Measurements from ENCODE around the gene KCNJ6. TPM values are rescaled to one million over a fixed set of nuclear protein-coding genes. Genes with fewer than 3 reads are reported as not detected.

KCNJ6 gene
- total RNA-seq, 2 experiments from 2014 or later: not detected

GRCh38 chr21:37626320-37626719 is 289.9 kb downstream of the KCNJ6 start:
- POLR2A ChIA-PET: no interaction called here
- peaks cover under 1% of the 10 kb centered on the region for H3K4me1 Mint-ChIP-seq (ENCODE audit: low read depth)

GRCh38 chr21:37623689-37624088 is 292.6 kb downstream of the KCNJ6 start:
- no peak for DNase-seq
- Mint-ChIP-seq H3K4me3 (no peak overlapping the region), H3K4me1 (ENCODE audit: low read depth) (no peaks in the 10 kb centered on the region), H3K9me3 (no peaks in the 10 kb centered on the region), H3K36me3 (no peaks in the 10 kb centered on the region), H3K27ac (no peak overlapping the region), H3K27me3 (peaks cover 18% of the 10 kb centered on the region)
- CTCF ChIA-PET: no interaction called here
- POLR2A ChIA-PET: no interaction called here
- intact Hi-C loops (cut with micrococcal nuclease): no loop called here

More at GRCh38 chr21:37626320-37626719, 289.9 kb downstream of the KCNJ6 start:
- no peak overlapping the region for H3K4me3 Mint-ChIP-seq
- H3K9me3 Mint-ChIP-seq: no peaks in the 10 kb centered on the region
- H3K36me3 Mint-ChIP-seq: no peaks in the 10 kb centered on the region
- H3K27ac Mint-ChIP-seq: no peak overlapping the region
- CTCF ChIA-PET: interaction anchor here (0.5 kb wide), 1 partner anchor 1557 kb away, joined by 3 read pairs; no protein-coding TSS in a partner anchor
- intact Hi-C loops (cut with micrococcal nuclease): no loop called here
- DNase-seq: no peak
- H3K27me3 Mint-ChIP-seq: peaks cover 20% of the 10 kb centered on the region

- Mint-ChIP-seq H3K9me3 (no peaks in the 10 kb centered on the region), H3K4me1 (ENCODE audit: low read depth) (no peaks in the 10 kb centered on the region), H3K27ac (no peak overlapping the region), H3K36me3 (no peaks in the 10 kb centered on the region), H3K27me3 (peaks cover 16% of the 10 kb centered on the region), H3K4me3 (no peak overlapping the region)
- ChIA-PET POLR2A (no interaction called here), CTCF (no interaction called here)
- intact Hi-C loops (cut with micrococcal nuclease): no loop called here
- no peak for DNase-seq
Measured at GRCh38 chr21:37623183-37623582, 293.1 kb downstream of the KCNJ6 start.

DNA sequence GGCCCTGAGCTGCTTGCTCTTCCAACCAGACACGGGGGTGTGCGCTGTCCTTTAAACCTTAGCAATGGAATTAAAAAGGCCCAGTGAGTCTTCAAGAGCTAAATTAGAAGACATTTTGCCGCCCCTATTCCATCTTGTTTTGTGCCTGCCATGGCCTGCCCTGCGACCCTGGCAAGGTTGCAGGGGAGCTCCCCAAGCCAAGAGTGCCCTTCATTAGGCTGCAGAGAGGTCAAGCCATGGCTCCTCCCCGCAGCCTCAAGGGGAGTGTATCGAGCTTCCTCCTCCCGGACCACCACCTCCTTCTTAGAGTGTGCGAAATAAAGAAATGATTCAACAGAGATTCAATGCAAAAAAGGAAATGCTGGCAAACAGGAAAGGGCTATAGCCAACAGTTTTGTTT is 293.5 kb downstream of the KCNJ6 start:
- no peaks in the 10 kb centered on the region for H3K36me3 Mint-ChIP-seq
- POLR2A ChIA-PET: no interaction called here

DNA sequence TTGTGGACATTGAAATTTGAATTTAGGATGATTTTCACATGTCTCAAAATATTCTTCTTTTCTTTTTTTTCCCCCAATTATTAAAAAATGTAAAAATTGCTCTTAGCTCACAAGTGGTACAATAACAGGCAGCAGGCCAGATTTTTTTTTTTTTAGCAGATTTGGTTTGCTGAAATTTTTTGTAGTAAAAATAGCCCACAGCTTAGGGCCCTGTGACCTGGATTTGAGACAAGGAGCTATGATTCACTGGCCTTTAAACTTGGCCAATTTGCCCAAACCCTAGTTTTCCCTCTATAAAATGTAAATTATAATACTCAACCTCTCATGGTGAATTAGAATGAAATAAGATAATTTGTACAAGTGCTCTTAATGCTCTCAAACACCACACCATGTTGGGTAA is 295.9 kb downstream of the KCNJ6 start:
- intact Hi-C loops (cut with micrococcal nuclease): no loop called here
- no peaks in the 10 kb centered on the region for H3K9me3 Mint-ChIP-seq

More for the DNA sequence above, 293.5 kb downstream of the KCNJ6 start:
- Mint-ChIP-seq H3K4me3 (no peak overlapping the region), H3K9me3 (no peaks in the 10 kb centered on the region), H3K27ac (no peak overlapping the region), H3K4me1 (ENCODE audit: low read depth) (no peaks in the 10 kb centered on the region), H3K27me3 (peaks cover 19% of the 10 kb centered on the region)
- intact Hi-C loops (cut with micrococcal nuclease): no loop called here
- CTCF ChIA-PET: no interaction called here
- DNase-seq: no peak

GRCh38 chr21:37619464-37619974 is 296.7 kb downstream of the KCNJ6 start:
- Mint-ChIP-seq H3K4me3 (no peak overlapping the region), H3K27ac (no peak overlapping the region), H3K27me3 (peaks cover 15% of the 10 kb centered on the region), H3K9me3 (no peaks in the 10 kb centered on the region), H3K4me1 (ENCODE audit: low read depth) (no peaks in the 10 kb centered on the region), H3K36me3 (no peaks in the 10 kb centered on the region)
- CTCF ChIA-PET: no interaction called here
- POLR2A ChIA-PET: no interaction called here
- DNase-seq: no peak
- intact Hi-C loops (cut with micrococcal nuclease): no loop called here

More for the DNA sequence above, 295.9 kb downstream of the KCNJ6 start:
- H3K27ac Mint-ChIP-seq: no peak overlapping the region
- ChIA-PET CTCF (interaction anchor here (0.6 kb wide), 1 partner anchor 11 kb away, joined by 3 read pairs; no protein-coding TSS in a partner anchor), POLR2A (no interaction called here)
- H3K4me3 Mint-ChIP-seq: no peak overlapping the region
- no peaks in the 10 kb centered on the region for H3K36me3 Mint-ChIP-seq
- no peaks in the 10 kb centered on the region for H3K4me1 Mint-ChIP-seq (ENCODE audit: low read depth)
- no peak for DNase-seq
- H3K27me3 Mint-ChIP-seq: peaks cover 15% of the 10 kb centered on the region

- Mint-ChIP-seq H3K4me3 (no peak overlapping the region), H3K27me3 (peaks cover 15% of the 10 kb centered on the region), H3K27ac (no peak overlapping the region), H3K4me1 (ENCODE audit: low read depth) (no peaks in the 10 kb centered on the region), H3K36me3 (no peaks in the 10 kb centered on the region), H3K9me3 (no peaks in the 10 kb centered on the region)
- intact Hi-C loops (cut with micrococcal nuclease): no loop called here
- DNase-seq: no peak
- CTCF ChIA-PET: no interaction called here
- POLR2A ChIA-PET: no interaction called here
Measured at GRCh38 chr21:37618081-37618480, 298.2 kb downstream of the KCNJ6 start.

DNA sequence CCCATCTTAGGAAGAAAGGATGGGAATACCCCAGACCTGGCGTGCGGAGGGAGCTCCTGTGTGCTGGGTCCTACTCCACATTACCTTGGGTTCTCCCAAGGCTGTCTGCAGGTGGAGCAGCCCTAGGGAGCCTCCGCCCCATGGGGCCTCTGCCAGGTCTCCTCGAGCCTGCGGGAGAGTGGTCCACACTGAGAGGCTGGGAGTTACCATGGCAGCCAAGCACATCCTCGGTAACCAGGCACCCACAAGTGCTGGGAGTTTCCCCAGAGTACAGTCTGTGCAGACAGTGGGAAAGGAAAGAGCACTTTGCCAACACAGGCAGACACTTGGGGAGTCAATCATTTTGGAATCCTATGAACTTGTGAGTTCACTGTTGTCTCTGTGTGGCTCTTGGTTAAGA is 300.3 kb downstream of the KCNJ6 start:
- CTCF ChIA-PET: no interaction called here

DNA sequence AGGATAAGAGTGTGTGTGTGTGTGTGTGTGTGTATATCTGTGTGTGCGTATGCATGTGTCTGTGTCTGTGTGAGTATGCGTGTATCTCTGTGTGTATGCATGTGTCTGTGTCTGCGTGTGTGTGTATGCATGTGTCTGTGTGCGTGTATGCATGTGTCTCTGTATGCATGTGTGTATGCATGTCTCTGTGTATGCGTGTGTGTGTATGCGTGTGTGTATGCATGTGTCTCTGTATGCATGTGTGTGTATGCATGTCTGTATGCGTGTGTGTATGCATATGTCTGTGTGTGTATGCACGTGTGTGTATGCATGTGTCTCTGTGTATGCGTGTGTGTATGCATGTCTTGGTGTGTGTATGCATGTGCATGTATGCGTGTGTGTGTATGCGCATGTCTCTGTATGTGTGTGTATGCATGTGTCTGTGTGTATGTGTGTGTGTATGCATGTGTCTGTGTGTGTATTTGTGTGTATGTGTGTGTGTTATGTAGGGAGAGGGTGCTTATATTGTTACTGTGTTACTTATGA is 301.8 kb downstream of the KCNJ6 start:
- H3K36me3 Mint-ChIP-seq: no peaks in the 10 kb centered on the region
- peaks cover 23% of the 10 kb centered on the region for H3K27me3 Mint-ChIP-seq
- POLR2A ChIA-PET: no interaction called here
- CTCF ChIA-PET: interaction anchor here (0.6 kb wide), 1 partner anchor 31 kb away, joined by 3 read pairs; no protein-coding TSS in a partner anchor
- no peak overlapping the region for H3K27ac Mint-ChIP-seq
- H3K4me1 Mint-ChIP-seq (ENCODE audit: low read depth): no peaks in the 10 kb centered on the region
- DNase-seq: no peak
- intact Hi-C loops (cut with micrococcal nuclease): no loop called here
- H3K9me3 Mint-ChIP-seq: no peaks in the 10 kb centered on the region
- H3K4me3 Mint-ChIP-seq: no peak overlapping the region

More for the DNA sequence above, 300.3 kb downstream of the KCNJ6 start:
- H3K9me3 Mint-ChIP-seq: no peaks in the 10 kb centered on the region
- H3K4me1 Mint-ChIP-seq (ENCODE audit: low read depth): no peaks in the 10 kb centered on the region
- H3K27ac Mint-ChIP-seq: no peak overlapping the region
- peaks cover 17% of the 10 kb centered on the region for H3K27me3 Mint-ChIP-seq
- POLR2A ChIA-PET: no interaction called here
- intact Hi-C loops (cut with micrococcal nuclease): no loop called here
- no peak for DNase-seq
- H3K4me3 Mint-ChIP-seq: no peak overlapping the region
- H3K36me3 Mint-ChIP-seq: no peaks in the 10 kb centered on the region

- DNase-seq: no peak
- Mint-ChIP-seq H3K27me3 (peaks cover 36% of the 10 kb centered on the region), H3K36me3 (no peaks in the 10 kb centered on the region), H3K4me3 (no peak overlapping the region), H3K27ac (no peak overlapping the region), H3K4me1 (ENCODE audit: low read depth) (no peaks in the 10 kb centered on the region), H3K9me3 (no peaks in the 10 kb centered on the region)
- ChIA-PET CTCF (no interaction called here), POLR2A (no interaction called here)
- intact Hi-C loops (cut with micrococcal nuclease): no loop called here
Measured at GRCh38 chr21:37607081-37607480, 309.2 kb downstream of the KCNJ6 start.

GRCh38 chr21:37606549-37606948 is 309.7 kb downstream of the KCNJ6 start:
- Mint-ChIP-seq H3K27me3 (peaks cover 34% of the 10 kb centered on the region), H3K27ac (no peak overlapping the region), H3K4me3 (no peak overlapping the region), H3K4me1 (ENCODE audit: low read depth) (no peaks in the 10 kb centered on the region), H3K36me3 (no peaks in the 10 kb centered on the region), H3K9me3 (no peaks in the 10 kb centered on the region)
- no peak for DNase-seq
- ChIA-PET CTCF (no interaction called here), POLR2A (no interaction called here)
- intact Hi-C loops (cut with micrococcal nuclease): no loop called here

GRCh38 chr21:37605006-37605405 is 311.3 kb downstream of the KCNJ6 start:
- CTCF ChIA-PET: no interaction called here
- no peak for DNase-seq
- H3K4me3 Mint-ChIP-seq: no peak overlapping the region
- no peaks in the 10 kb centered on the region for H3K36me3 Mint-ChIP-seq
- peaks cover 32% of the 10 kb centered on the region for H3K27me3 Mint-ChIP-seq
- no peaks in the 10 kb centered on the region for H3K9me3 Mint-ChIP-seq
- POLR2A ChIA-PET: no interaction called here
- no peaks in the 10 kb centered on the region for H3K4me1 Mint-ChIP-seq (ENCODE audit: low read depth)
- intact Hi-C loops (cut with micrococcal nuclease): no loop called here
- H3K27ac Mint-ChIP-seq: no peak overlapping the region

- DNase-seq: no peak
- Mint-ChIP-seq H3K27me3 (peaks cover 21% of the 10 kb centered on the region), H3K36me3 (no peaks in the 10 kb centered on the region), H3K9me3 (no peaks in the 10 kb centered on the region), H3K27ac (no peak overlapping the region), H3K4me3 (no peak overlapping the region), H3K4me1 (ENCODE audit: low read depth) (no peaks in the 10 kb centered on the region)
- ChIA-PET POLR2A (no interaction called here), CTCF (no interaction called here)
- intact Hi-C loops (cut with micrococcal nuclease): no loop called here
Measured at GRCh38 chr21:37603129-37603528, 313.1 kb downstream of the KCNJ6 start.
